ENCODE results near the gene CCPG1.

DNA sequence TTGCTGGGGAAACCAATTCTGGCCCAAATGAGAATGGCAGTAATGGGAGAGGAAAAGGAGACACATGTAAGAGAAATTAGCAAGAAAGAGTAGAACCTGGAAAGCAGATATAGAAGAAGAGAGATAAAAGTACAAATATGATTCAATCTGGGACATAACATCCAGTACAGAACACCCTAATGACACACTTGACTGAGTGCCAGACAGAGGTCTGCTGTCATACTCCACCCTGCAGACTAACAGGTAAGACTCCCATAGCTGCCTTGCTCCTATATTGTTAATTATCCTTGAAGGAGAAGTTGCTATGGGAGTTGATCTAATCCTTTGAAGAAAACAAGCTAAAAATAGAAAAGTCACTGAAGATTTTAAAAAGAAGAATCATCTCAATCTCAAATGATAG, 21.1 kb downstream of the CCPG1 start:
- TF ChIP-seq, protein P1, sequence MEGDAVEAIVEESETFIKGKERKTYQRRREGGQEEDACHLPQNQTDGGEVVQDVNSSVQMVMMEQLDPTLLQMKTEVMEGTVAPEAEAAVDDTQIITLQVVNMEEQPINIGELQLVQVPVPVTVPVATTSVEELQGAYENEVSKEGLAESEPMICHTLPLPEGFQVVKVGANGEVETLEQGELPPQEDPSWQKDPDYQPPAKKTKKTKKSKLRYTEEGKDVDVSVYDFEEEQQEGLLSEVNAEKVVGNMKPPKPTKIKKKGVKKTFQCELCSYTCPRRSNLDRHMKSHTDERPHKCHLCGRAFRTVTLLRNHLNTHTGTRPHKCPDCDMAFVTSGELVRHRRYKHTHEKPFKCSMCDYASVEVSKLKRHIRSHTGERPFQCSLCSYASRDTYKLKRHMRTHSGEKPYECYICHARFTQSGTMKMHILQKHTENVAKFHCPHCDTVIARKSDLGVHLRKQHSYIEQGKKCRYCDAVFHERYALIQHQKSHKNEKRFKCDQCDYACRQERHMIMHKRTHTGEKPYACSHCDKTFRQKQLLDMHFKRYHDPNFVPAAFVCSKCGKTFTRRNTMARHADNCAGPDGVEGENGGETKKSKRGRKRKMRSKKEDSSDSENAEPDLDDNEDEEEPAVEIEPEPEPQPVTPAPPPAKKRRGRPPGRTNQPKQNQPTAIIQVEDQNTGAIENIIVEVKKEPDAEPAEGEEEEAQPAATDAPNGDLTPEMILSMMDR (IDR thresholded peaks at IDR 0.05 in 2 of 3, conservative IDR thresholded peaks at IDR 0.05 in 1 of 3; ENCODE audit: borderline replicate concordance in 1 of 3, insufficient read depth in 1 of 3, low read depth in 2 of 3, low read length in 2 of 3): no peak
- no peak for TF ChIP-seq POLR2AphosphoS5 (IDR thresholded peaks at IDR 0.05; ENCODE audit: low read depth, low read length)
- TF ChIP-seq EZH2 (IDR thresholded peaks at IDR 0.05): no peak
- no peak for TF ChIP-seq SP1 (IDR thresholded peaks at IDR 0.05; ENCODE audit: low read depth)
- TF ChIP-seq, protein P2, sequence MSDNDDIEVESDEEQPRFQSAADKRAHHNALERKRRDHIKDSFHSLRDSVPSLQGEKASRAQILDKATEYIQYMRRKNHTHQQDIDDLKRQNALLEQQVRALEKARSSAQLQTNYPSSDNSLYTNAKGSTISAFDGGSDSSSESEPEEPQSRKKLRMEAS (IDR thresholded peaks at IDR 0.05): no peak
- no peak for TF ChIP-seq FOSL1 (IDR thresholded peaks at IDR 0.05; ENCODE audit: low read depth)
- no peak for TF ChIP-seq CEBPB (IDR thresholded peaks at IDR 0.05; ENCODE audit: low read depth)
- TF ChIP-seq TCF7L2 (IDR thresholded peaks at IDR 0.05; ENCODE audit: borderline replicate concordance, extremely low read depth, insufficient read depth, insufficient read length): no peak
- TF ChIP-seq YY1 (IDR thresholded peaks at IDR 0.05; ENCODE audit: extremely low read depth, insufficient replicate concordance, low read depth, low read length): no peak
- TF ChIP-seq EGR1 (IDR thresholded peaks at IDR 0.05; ENCODE audit: low read depth): no peak
- no peak for TF ChIP-seq RAD21 (IDR thresholded peaks at IDR 0.05; ENCODE audit: low read depth)
- no peak for TF ChIP-seq POLR2A (IDR thresholded peaks at IDR 0.05; ENCODE audit: borderline replicate concordance, extremely low read depth, insufficient read depth, insufficient read length)
- TF ChIP-seq SIN3A (IDR thresholded peaks at IDR 0.05; ENCODE audit: low read depth): no peak
- no peak for TF ChIP-seq CBX3 (IDR thresholded peaks at IDR 0.05; ENCODE audit: low read depth)
